NCI-H2227 treated with DMSO at 0.1 percent for 48 hours (cell line): ENCODE measurements around the gene CTBP1.
A peak's percentile ranks its signal among the peaks of the same experiment; 100 is the strongest.

Experiments
- DNase-seq: peaks from one replicate; lab custom pipeline; 2025; lab: John Stamatoyannopoulos, UW

The CTBP1 gene

GRCh38 chr4:1172971-1173757 is 75.8 kb downstream of the CTBP1 start:
- no peak for DNase-seq

GRCh38 chr4:1172228-1172851 is 76.6 kb downstream of the CTBP1 start, which contains the start of gene SPON2:
Gene SPON2, minus strand, starts transcription at chr4:1172583.
- no peak for DNase-seq

GRCh38 chr4:1171311-1172227 is 77.4 kb downstream of the CTBP1 start:
- DNase-seq = no peak

DNA sequence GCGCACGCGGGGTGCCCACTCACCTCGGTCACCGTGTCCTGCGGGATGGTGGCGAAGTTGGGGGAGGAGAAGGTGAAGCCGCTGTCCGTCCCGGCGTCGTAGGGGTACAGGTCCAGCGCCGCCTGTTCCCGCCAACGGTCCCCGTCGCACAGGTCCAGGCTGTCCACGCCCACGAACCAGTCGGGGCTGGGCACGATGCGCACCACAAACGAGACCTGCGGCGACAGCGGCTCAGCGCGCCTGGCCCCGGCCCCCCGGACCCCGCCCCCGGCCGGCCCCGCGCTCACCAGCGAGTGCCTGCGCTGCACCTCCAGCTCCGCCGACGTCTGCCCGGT is 78.0 kb downstream of the CTBP1 start:
- no peak for DNase-seq

- DNase-seq = no peak
These were observed 78.6 kb downstream of the CTBP1 start for GRCh38 chr4:1170156-1170975.

- DNase-seq = no peak
These were observed 79.2 kb downstream of the CTBP1 start for GRCh38 chr4:1169691-1170096.

GRCh38 chr4:1169171-1169671 is 79.7 kb downstream of the CTBP1 start:
- no peak for DNase-seq

DNA sequence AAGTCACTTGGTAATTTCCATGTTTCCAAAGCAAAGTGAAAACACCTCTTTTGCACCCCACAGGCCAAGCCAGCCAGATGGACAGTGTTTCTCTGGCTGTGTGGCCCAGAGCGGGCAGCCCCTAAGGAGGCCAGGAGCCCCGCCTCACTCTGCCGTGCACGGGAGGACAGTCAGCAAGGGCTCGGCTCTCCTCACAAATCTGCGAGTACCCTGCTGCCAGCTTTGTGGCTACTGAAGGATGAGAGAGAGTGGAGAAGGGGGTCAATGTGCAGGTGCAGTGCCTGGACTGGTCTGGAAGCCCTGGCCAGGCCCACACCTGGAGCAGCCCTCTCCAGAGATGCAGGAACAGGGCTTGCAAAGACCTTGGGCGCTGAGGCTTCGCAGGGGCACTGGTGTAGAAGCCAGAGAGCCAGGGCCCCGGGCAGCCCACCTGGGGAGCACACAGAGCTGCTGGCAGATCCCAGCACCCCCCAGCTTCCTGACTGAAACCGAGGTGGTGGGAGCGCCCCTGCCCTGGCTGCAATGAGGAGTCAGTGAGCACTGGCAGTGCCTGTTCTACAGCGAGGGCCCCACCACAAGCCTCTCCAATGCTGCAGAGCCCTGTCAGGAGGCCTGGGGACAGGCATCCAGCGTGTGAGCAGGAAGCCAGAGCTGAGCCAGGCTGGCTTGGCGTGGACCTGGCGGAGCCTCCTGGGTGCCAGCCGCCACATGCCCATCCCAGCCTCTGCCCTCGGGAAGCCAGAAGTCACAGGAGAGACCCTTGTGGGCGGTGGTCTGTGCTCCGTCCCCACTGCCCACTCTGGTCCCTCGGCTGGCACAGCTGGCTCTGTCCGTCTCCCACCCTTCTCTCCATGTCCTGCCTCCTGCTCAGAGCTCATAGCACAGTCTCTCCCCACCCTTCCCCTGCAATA is 80.5 kb downstream of the CTBP1 start:
- DNase-seq = no peak

DNA sequence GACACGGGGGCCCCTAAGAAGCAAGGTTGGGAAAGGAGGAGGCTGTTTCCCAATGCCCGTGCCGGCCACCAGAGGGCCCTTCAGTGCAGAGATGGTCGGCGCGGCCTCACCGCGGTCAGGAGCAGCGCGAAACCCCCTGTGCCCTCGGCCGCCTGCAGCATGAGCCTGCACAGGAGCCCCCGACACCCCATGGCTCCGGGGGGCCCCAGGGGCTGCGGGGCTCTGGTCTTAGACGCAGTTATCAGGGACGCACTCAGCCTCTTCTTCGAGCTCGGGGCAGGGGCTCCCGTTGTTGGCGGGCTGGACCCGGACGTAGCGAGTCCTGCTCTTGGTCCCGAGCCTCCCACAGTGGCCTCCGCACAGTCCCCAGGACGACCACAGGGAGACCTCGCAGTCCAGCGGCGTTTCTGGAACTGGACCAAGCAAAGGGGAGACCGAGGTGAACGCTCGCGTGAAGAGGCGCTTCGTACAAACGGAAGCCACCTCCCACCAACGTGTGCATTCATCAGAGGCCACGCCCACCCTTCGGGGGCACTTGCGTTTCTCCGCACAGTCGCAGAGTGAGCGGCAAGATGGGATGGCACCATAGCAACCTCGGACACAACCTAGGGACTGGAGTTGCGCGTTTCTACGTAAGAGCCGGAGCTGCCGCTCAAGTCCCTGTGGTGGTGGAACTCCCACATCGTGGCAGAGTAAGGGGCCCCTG is 81.5 kb downstream of the CTBP1 start:
- peak; percentile 21 for DNase-seq

GRCh38 chr4:1166509-1167243 is 82.3 kb downstream of the CTBP1 start:
- no peak for DNase-seq

GRCh38 chr4:1164956-1165545 is 83.9 kb downstream of the CTBP1 start:
- no peak for DNase-seq

GRCh38 chr4:1164444-1164843 is 84.5 kb downstream of the CTBP1 start:
- DNase-seq = no peak

GRCh38 chr4:1164040-1164439 is 84.9 kb downstream of the CTBP1 start:
- DNase-seq = no peak
